Sigmoid colon (tissue), 3 donors: ENCODE data around the gene TEX53.

Experiments
- CTCF ChIP-seq, 4 experiments: fragments of 450-650 bp in 3 of 4; fragments of 200-600 bp in 1 of 4; IDR thresholded peaks; one replicate each; pipeline ENCODE4 v1.5.1; 2016 to 2019; ENCODE audit warnings: antibody characterized with exemption in 4 of 4, mild to moderate bottlenecking in 3 of 4, moderate library complexity in 2 of 4
- POLR2A ChIP-seq, 2 donors: fragments of 450-650 bp; IDR thresholded peaks; one replicate each; pipeline ENCODE4 v1.6.1; 2016; ENCODE audit warnings: antibody characterized with exemption in 2 of 2, mild to moderate bottlenecking in 2 of 2, moderate library complexity in 2 of 2

GRCh38 chr9:114691046-114691955, 33.7 kb upstream of the TEX53 start:
- TF ChIP-seq CTCF (IDR thresholded peaks at IDR 0.05) (no peak), POLR2A (IDR thresholded peaks at IDR 0.05) (no peak)
